Glutamatergic neuron (in vitro differentiated cells): Measurements from ENCODE around the gene MAGEA1. TPM values are rescaled to one million over a fixed set of nuclear protein-coding genes. Genes with fewer than 3 reads are reported as not detected.

Experiments
- DNase-seq: peaks from one replicate; pipeline ENCODE4 v3.0.0; 2022
- H3K27ac Mint-ChIP-seq: one replicate; pipeline ENCODE4 v1.8.0; 2020; ENCODE audit warnings: mild to moderate bottlenecking, mixed read lengths, inconsistent platforms; ENCODE audit not compliant: unreplicated experiment
- H3K27me3 Mint-ChIP-seq: one replicate; pipeline ENCODE4 v1.8.0; 2020; ENCODE audit warnings: mild to moderate bottlenecking, moderate library complexity, mixed read lengths, inconsistent platforms; ENCODE audit not compliant: unreplicated experiment
- H3K36me3 Mint-ChIP-seq: one replicate; pipeline ENCODE4 v1.8.0; 2020; ENCODE audit warnings: mild to moderate bottlenecking, mixed read lengths, inconsistent platforms; ENCODE audit not compliant: unreplicated experiment
- H3K4me1 Mint-ChIP-seq: one replicate; pipeline ENCODE4 v1.8.0; 2020; ENCODE audit warnings: mild to moderate bottlenecking, low read depth, mixed read lengths, inconsistent platforms; ENCODE audit not compliant: unreplicated experiment
- H3K4me3 Mint-ChIP-seq: one replicate; pipeline ENCODE4 v1.8.0; 2020; ENCODE audit warnings: mild to moderate bottlenecking, mixed read lengths, inconsistent platforms; ENCODE audit not compliant: unreplicated experiment
- H3K9me3 Mint-ChIP-seq: one replicate; pipeline ENCODE4 v1.8.0; 2020; ENCODE audit warnings: mild to moderate bottlenecking, moderate library complexity, mixed read lengths, inconsistent platforms; ENCODE audit not compliant: unreplicated experiment
- total RNA-seq: library from RNA; stranded (reverse); fragmentation: NEBNext Ultra II Directional; extraction: Animal tissue kit (Norgen Biotek cat#: 25700); gene quantifications from one replicate; pipeline ENCODE4 v1.2.1, GENCODE V29; 2021; ENCODE audit not compliant: unreplicated experiment
- TF ChIP-seq, protein P1 (sequence below): fragments of 200-600 bp; sonication (generic); IDR thresholded peaks from one replicate; pipeline ENCODE4 v1.5.0; 2021; ENCODE audit not compliant: partially characterized antibody, unreplicated experiment

The MAGEA1 gene
- total RNA-seq, 1 donor from 2014 or later: not detected

DNA sequence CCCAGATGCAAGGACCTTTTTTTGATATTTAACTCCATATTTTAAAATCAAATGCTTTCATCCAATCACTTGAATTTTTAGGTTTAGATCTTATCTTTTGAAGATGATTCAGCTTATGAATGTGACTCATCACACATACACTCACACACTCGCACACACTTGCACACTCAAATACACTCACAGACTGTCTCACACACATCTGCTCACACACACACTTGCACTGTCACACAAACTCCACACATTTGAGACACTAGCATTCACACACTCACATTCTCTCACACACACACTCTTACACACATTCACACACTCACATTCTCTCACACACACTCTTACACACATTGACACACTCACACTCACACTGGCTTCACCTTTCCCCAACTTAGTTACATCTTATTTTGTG lies 37.8 kb downstream of the MAGEA1 start:
- Mint-ChIP-seq H3K27me3 (peaks cover 1% of the 10 kb centered on the region), H3K36me3 (peaks cover 4% of the 10 kb centered on the region), H3K4me3 (no peak overlapping the region), H3K9me3 (peaks cover 4% of the 10 kb centered on the region), H3K27ac (no peak overlapping the region), H3K4me1 (no peaks in the 10 kb centered on the region)
- DNase-seq: no peak
- TF ChIP-seq, protein P1, sequence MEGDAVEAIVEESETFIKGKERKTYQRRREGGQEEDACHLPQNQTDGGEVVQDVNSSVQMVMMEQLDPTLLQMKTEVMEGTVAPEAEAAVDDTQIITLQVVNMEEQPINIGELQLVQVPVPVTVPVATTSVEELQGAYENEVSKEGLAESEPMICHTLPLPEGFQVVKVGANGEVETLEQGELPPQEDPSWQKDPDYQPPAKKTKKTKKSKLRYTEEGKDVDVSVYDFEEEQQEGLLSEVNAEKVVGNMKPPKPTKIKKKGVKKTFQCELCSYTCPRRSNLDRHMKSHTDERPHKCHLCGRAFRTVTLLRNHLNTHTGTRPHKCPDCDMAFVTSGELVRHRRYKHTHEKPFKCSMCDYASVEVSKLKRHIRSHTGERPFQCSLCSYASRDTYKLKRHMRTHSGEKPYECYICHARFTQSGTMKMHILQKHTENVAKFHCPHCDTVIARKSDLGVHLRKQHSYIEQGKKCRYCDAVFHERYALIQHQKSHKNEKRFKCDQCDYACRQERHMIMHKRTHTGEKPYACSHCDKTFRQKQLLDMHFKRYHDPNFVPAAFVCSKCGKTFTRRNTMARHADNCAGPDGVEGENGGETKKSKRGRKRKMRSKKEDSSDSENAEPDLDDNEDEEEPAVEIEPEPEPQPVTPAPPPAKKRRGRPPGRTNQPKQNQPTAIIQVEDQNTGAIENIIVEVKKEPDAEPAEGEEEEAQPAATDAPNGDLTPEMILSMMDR: no peak

DNA sequence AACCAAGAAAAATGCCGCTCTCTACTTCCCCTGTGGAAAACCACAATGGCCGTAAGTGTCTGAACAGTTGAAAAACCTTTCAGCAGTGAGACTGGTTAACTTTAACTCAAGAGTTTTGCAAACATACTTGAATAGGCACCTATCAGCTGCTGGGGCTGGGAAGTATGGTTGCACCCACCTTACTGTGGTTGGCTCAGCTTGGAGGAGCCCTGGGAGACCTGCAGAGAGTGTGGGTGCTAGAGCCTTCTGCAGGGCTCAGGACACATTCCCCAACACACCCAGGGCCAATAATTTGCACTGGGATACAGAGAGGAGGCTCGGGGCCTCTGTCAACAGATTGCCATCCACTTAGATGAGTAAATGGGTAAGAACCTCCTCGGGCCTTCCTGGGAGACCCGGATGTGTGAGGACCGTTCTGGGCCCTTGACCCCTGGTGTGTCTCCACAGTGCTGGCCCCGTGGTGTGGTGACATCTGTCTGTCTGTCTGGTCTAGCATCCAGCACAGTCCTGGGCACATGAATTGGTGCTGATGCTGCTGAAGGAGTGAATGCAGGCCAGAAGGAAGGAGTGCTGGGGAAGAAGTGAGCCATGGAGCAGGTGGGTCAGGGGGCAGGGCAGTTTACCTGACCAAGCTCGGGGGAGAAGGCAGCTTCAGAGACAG lies 46.5 kb downstream of the MAGEA1 start:
- TF ChIP-seq, protein P1: no peak
- H3K36me3 Mint-ChIP-seq: no peaks in the 10 kb centered on the region
- peak overlapping the region; percentile 11 for H3K4me3 Mint-ChIP-seq
- H3K27me3 Mint-ChIP-seq: peaks cover 3% of the 10 kb centered on the region
- no peak overlapping the region for H3K27ac Mint-ChIP-seq
- no peaks in the 10 kb centered on the region for H3K9me3 Mint-ChIP-seq
- no peaks in the 10 kb centered on the region for H3K4me1 Mint-ChIP-seq
- DNase-seq: no peak

DNA sequence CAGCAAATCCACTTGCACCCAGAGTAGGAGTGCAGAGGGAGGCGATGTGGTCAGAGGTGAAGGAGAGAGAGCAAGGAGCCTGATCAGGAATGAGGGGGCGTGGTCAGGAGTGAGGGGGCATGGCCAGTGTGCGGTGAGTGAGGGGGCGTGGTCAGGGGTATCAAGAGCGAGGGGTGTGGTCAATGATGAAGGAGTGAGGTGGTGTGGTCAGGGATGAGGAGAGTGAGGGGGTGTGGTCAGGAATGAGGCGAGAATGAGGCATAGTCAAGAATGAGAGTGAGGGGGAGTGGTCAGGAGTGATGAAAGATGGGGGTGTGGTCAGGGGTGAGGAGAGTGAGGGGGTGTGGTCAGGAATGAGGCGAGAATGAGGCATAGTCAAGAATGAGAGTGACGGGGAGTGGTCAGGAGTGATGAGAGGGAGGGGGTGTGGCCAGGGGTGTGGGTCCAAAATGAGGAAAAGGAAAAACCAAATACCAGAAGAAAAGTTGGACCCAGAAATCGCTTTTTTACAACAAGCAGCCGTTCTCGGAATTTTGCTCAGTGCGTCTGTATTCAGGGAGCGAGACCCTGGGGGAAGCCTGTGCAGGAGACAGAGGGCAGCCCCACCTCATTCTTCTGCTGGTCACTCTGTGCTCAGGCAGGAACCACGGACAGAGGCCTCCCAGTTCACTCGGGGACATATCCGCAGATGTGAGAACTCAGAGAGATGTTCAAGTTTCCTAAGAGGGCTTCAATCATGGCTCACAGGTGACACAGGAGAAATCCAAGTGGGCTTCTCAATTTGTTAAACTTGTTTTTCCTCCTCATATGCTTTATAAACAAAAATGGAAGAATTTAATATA lies 47.5 kb downstream of the MAGEA1 start:
- DNase-seq: peak; percentile 66
- no peak overlapping the region for H3K27ac Mint-ChIP-seq
- peak overlapping the region; percentile 46 for H3K4me3 Mint-ChIP-seq
- no peaks in the 10 kb centered on the region for H3K9me3 Mint-ChIP-seq
- peaks cover 3% of the 10 kb centered on the region for H3K27me3 Mint-ChIP-seq
- H3K36me3 Mint-ChIP-seq: no peaks in the 10 kb centered on the region
- no peaks in the 10 kb centered on the region for H3K4me1 Mint-ChIP-seq
- TF ChIP-seq, protein P1: no peak

Other genes with a start within 250 kb of the MAGEA1 start
- gene PNMA5, start 185.2 kb upstream of the MAGEA1 start, total RNA-seq: not detected
- 7.8 TPM for gene PNMA3, start 122.8 kb upstream of the MAGEA1 start, total RNA-seq
- gene PNMA6A, start 106.8 kb upstream of the MAGEA1 start, total RNA-seq: 14.0 TPM
- not detected for gene PNMA6F, start 142.5 kb downstream of the MAGEA1 start, total RNA-seq
- gene ZNF275, start 154.9 kb downstream of the MAGEA1 start, total RNA-seq: 8.5 TPM
- gene PNMA6E, start 222.1 kb downstream of the MAGEA1 start, total RNA-seq: not detected
- gene ZFP92, start 232.2 kb downstream of the MAGEA1 start, total RNA-seq: 0.07 TPM